Nephron progenitor cell (in vitro differentiated cells): ENCODE results near the gene MAN2C1.
"Not testable (repeated sequence)": the region's sequence is repeated elsewhere in the genome, so short reads cannot be mapped to it uniquely, and the experiment has no call there.

Experiments
- DNase-seq: peaks from one replicate; pipeline ENCODE4 v3.0.0; 2021
- H3K27ac Mint-ChIP-seq: 2 replicates; pipeline ENCODE4 v1.8.0; 2021; ENCODE audit warnings: mild to moderate bottlenecking, moderate library complexity, mixed read lengths
- H3K27me3 Mint-ChIP-seq: 2 replicates; pipeline ENCODE4 v1.8.0; 2021; ENCODE audit warnings: mild to moderate bottlenecking, low read depth, mixed read lengths; ENCODE audit not compliant: poor library complexity
- H3K36me3 Mint-ChIP-seq: 2 replicates; pipeline ENCODE4 v1.8.0; 2021; ENCODE audit warnings: low read depth, mixed read lengths
- H3K4me1 Mint-ChIP-seq: 2 replicates; pipeline ENCODE4 v1.8.0; 2021; ENCODE audit warnings: mixed read lengths
- H3K4me3 Mint-ChIP-seq: 2 replicates; pipeline ENCODE4 v1.8.0; 2021; ENCODE audit warnings: mild to moderate bottlenecking, moderate library complexity, mixed read lengths
- H3K9me3 Mint-ChIP-seq: 2 replicates; pipeline ENCODE4 v1.8.0; 2021; ENCODE audit warnings: mild to moderate bottlenecking, moderate library complexity, mixed read lengths
- TF ChIP-seq, protein P1 (sequence below): fragments of 200-600 bp; sonication (generic); IDR thresholded peaks from 2 replicates; pipeline ENCODE4 v1.5.0; 2021; ENCODE audit warnings: antibody characterized with exemption

MAN2C1 gene

DNA sequence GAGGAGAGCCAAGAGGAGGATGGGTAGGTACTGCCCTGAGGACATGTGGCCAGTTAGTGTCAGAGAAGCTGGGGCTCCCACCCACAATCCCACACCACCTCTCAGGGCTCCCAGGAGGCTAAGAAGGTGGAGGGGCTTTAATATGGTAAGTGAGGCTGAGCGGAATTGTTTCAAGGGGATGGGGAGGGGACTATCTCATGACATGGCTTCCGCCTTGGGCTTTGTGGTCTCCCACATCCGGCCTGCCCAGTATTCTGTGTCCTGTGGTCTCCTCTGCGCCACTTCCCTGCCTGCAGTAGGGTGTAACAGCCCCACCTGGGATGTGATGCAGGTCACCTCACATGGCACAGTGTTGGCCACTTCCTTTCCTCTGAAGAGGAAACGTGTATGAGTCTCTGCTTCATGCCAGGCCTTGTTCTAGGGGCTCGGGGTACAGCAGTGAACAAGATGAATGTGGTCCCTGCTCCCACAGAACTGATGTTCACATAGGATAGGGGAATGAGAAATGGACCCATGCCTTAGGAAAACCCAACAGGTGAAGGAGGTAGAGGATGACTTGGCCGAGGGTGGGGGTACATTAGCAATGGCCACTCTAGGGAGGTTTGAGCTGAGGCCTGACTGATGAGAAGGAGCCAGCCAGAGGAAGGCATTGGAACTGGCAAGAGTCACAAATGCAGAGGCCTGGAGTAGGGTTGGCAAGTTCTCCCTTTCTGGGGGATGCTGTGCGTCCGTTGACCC, 18.4 kb downstream of the MAN2C1 start:
- Mint-ChIP-seq H3K4me1 (peaks cover 21% of the 10 kb centered on the region), H3K4me3 (peak overlapping the region; percentile 30), H3K27me3 (peaks cover 42% of the 10 kb centered on the region), H3K9me3 (no peaks in the 10 kb centered on the region), H3K27ac (no peak overlapping the region), H3K36me3 (peaks cover 10% of the 10 kb centered on the region)
- TF ChIP-seq, protein P1, sequence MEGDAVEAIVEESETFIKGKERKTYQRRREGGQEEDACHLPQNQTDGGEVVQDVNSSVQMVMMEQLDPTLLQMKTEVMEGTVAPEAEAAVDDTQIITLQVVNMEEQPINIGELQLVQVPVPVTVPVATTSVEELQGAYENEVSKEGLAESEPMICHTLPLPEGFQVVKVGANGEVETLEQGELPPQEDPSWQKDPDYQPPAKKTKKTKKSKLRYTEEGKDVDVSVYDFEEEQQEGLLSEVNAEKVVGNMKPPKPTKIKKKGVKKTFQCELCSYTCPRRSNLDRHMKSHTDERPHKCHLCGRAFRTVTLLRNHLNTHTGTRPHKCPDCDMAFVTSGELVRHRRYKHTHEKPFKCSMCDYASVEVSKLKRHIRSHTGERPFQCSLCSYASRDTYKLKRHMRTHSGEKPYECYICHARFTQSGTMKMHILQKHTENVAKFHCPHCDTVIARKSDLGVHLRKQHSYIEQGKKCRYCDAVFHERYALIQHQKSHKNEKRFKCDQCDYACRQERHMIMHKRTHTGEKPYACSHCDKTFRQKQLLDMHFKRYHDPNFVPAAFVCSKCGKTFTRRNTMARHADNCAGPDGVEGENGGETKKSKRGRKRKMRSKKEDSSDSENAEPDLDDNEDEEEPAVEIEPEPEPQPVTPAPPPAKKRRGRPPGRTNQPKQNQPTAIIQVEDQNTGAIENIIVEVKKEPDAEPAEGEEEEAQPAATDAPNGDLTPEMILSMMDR: no peak
- DNase-seq: no peak

DNA sequence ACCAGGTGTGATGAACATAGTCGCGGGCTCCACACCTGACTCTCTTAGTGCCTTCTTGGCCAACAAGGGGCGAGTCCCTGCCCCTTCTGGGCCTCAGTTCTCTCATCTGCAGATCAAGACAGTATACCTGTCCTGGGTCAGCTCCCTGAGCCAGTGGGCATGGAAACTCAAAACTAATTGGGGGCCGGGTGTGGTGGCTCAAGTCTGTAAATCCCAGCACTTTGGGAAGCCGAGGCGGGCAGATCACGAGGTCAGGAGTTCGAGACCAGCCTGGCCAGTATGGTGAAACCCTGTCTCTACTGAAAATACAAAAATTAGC, 19.1 kb downstream of the MAN2C1 start:
- not testable (repeated sequence) for H3K27ac Mint-ChIP-seq, DNase-seq, H3K36me3 Mint-ChIP-seq, H3K9me3 Mint-ChIP-seq
- peaks cover 42% of the 10 kb centered on the region for H3K27me3 Mint-ChIP-seq
- H3K4me3 Mint-ChIP-seq: peak overlapping the region; percentile 89
- H3K4me1 Mint-ChIP-seq: peaks cover 21% of the 10 kb centered on the region

DNA sequence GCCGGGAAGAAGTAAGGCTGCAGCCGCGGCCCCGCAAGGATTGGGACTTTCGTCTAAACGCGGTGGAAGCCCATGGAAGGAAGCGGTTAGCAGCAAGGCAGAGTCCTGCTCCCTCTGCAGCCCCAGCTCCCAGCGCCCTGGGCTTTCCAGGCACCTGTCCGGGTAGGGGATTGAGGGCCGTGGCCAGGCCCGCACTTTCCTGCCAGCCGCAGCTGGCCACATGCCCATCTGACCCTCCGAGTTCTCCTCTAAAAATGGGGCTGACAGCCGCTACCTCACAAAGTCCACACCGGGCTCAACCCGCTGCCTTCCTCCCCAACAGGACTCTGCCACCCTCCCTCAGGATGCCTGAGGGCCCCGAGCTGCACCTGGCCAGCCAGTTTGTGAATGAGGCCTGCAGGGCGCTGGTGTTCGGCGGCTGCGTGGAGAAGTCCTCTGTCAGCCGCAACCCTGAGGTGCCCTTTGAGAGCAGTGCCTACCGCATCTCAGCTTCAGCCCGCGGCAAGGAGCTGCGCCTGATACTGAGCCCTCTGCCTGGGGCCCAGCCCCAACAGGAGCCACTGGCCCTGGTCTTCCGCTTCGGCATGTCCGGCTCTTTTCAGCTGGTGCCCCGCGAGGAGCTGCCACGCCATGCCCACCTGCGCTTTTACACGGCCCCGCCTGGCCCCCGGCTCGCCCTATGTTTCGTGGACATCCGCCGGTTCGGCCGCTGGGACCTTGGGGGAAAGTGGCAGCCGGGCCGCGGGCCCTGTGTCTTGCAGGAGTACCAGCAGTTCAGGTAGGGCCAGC, 19.7 kb downstream of the MAN2C1 start:
- Mint-ChIP-seq H3K4me3 (peak overlapping the region; percentile 89), H3K27ac (no peak overlapping the region), H3K36me3 (peaks cover 10% of the 10 kb centered on the region), H3K4me1 (peaks cover 21% of the 10 kb centered on the region), H3K27me3 (peaks cover 42% of the 10 kb centered on the region), H3K9me3 (no peaks in the 10 kb centered on the region)
- TF ChIP-seq, protein P1: no peak
- DNase-seq: peak; percentile 38

DNA sequence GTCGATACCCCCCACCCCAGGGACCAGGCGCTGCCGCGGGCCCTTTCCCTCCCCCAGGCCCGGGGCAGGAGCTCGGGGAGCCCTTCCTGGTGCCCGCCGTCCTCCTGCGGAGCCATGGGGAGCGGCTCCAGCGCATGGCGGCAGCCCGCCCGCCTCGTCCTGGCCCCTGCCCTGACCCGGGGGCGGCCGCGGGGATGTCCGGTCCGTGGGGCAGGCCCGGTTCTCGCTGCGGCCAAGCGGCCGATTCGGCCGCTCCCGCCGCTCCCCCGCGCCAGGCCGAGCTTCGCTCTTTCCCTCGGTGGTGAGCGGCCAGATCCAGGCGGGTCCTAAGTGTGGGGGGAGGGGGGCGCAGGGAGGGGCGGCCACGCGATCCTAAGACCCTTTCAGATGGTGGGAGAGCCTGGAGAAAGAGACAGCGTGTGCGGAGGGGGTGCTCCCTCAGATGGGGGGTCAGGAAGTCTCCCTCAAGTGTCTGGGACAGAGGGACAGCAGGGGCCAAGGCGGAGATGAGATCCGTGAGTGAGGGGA, 20.3 kb downstream of the MAN2C1 start:
- peak; percentile 56 for DNase-seq
- Mint-ChIP-seq H3K4me3 (peak overlapping the region; percentile 91), H3K36me3 (peaks cover 10% of the 10 kb centered on the region), H3K27ac (no peak overlapping the region), H3K4me1 (peaks cover 21% of the 10 kb centered on the region), H3K27me3 (peaks cover 42% of the 10 kb centered on the region), H3K9me3 (no peaks in the 10 kb centered on the region)
- TF ChIP-seq, protein P1: no peak

DNA sequence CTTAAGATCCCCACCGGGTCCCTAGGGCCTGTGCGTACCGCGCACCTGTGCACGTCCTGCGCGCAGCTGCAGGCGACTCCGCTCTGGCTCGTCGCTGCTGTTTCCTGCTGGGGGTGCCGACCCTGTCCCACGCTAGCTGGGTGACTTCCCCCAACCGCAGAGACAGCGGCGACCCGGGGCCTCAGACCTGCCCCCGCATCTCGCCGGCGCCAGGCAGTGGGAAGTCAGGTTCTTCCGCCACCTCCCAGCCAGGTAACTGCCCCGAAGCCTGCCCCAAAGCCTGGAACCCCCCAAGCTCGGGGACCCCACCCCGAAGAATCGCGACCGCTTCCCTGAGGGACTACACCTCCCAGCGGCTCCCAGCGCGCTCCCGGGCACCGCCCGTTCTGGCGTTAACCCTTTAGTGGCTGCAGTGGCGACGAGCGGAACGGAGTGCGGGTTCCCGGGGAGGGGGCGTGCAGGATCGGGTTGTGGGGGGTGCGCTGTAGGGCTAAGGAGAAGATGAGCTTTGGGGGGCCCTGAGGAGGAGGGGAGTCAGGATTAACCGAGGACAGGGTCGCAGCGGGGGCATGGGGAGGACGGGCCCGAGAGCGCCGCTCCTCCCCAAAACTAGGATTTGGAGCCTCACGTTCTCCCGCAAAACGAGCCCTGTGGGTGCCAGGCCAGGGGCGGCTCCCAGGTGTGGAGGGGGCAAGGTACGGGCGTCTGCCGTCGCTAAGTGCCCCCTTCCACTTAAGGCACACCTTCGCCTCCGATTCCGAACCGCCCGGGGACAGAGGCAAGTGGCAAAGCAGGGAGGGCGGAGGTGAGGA, 21.0 kb downstream of the MAN2C1 start:
- TF ChIP-seq, protein P1: no peak
- peaks cover 21% of the 10 kb centered on the region for H3K4me1 Mint-ChIP-seq
- H3K9me3 Mint-ChIP-seq: no peaks in the 10 kb centered on the region
- peaks cover 42% of the 10 kb centered on the region for H3K27me3 Mint-ChIP-seq
- peak; percentile 67 for DNase-seq
- peak overlapping the region; percentile 91 for H3K4me3 Mint-ChIP-seq
- no peak overlapping the region for H3K27ac Mint-ChIP-seq
- peaks cover 10% of the 10 kb centered on the region for H3K36me3 Mint-ChIP-seq

DNA sequence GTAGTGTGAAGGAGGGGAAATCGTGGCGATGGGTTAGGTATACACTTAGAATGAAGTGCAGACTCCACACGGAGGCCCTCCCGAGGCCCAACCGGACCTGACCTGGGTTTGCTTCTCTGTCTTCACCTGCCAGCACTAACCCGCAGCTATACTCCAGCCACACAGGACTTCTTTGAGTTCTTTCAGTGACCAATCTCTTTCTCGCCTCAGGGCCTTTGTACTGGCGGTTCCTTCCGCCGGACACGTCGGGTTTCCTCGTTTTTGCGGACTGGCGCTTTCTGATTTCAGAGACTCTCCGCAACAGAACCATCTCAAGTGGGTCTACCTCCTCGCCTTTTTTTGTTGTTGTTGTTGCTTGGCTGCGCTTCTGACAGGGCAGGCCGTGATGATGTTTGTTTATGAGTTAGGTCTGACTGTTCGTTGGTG, 21.6 kb downstream of the MAN2C1 start, which contains the start of gene NEIL1:
NEIL1 (plus strand) TSS at position 244 of the 426 bp plus-strand sequence. CDS start 1,867 bp downstream, outside the sequence.
- H3K4me1 Mint-ChIP-seq: peaks cover 21% of the 10 kb centered on the region
- no peaks in the 10 kb centered on the region for H3K9me3 Mint-ChIP-seq
- peaks cover 42% of the 10 kb centered on the region for H3K27me3 Mint-ChIP-seq
- no peak for DNase-seq
- H3K4me3 Mint-ChIP-seq: peak within 1 kb of the TSS; percentile 91
- TF ChIP-seq, protein P1: no peak
- H3K36me3 Mint-ChIP-seq: peaks cover 10% of the 10 kb centered on the region
- no peak within 1 kb of the TSS for H3K27ac Mint-ChIP-seq

DNA sequence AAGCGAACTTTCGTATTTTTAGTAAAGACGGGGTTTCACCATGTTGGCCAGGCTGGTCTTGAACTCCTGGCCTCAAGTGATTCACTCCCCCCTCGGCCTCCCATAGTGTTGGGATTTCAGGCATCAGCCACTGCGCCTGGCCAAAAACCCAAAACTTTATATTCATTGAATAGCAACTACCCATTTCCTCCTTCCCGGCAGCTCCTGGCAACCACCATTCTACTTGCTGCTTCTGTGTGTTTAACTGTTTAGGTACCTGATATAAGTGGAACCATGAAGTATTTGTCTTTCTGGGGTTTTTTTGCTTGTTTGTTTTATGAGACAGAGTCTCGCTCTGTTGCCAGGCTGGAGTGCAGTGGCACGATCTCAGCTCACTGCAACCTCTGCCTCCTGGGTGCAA, 24.5 kb downstream of the MAN2C1 start:
- H3K36me3 Mint-ChIP-seq, H3K9me3 Mint-ChIP-seq, H3K4me3 Mint-ChIP-seq, DNase-seq, H3K27ac Mint-ChIP-seq: not testable (repeated sequence)
- Mint-ChIP-seq H3K27me3 (peaks cover 26% of the 10 kb centered on the region), H3K4me1 (peaks cover 10% of the 10 kb centered on the region)
